Smooth muscle cell (in vitro differentiated cells): Measurements from ENCODE around the gene ADGRF1. TPM values are rescaled to one million over a fixed set of nuclear protein-coding genes. Genes with fewer than 3 reads are reported as not detected.

Source experiments
- DNase-seq: peaks from one replicate; lab custom pipeline; 2025; ENCODE audit not compliant: unreplicated experiment; lab: John Stamatoyannopoulos, UW
- H2AFZ ChIP-seq: fragments of 200-600 bp; sonication (generic); 2 replicates; pipeline ENCODE4 v1.6.0; 2016; ENCODE audit warnings: antibody characterized with exemption, low read depth, mild to moderate bottlenecking
- H3F3A ChIP-seq: fragments of 200-600 bp; sonication (generic); 2 replicates; pipeline ENCODE4 v1.6.0; 2017; ENCODE audit warnings: antibody characterized with exemption, low read depth
- H3K27ac ChIP-seq: fragments of 200-600 bp; sonication (generic); 2 replicates; pipeline ENCODE4 v1.5.1; 2016; ENCODE audit warnings: low read depth, mild to moderate bottlenecking
- H3K27me3 ChIP-seq: fragments of 200-600 bp; sonication (generic); 2 replicates; pipeline ENCODE4 v1.6.1; 2016; ENCODE audit warnings: low read depth, mild to moderate bottlenecking
- H3K36me3 ChIP-seq: fragments of 200-600 bp; sonication (generic); 2 replicates; pipeline ENCODE4 v1.5.1; 2016; ENCODE audit warnings: low read depth
- H3K4me1 ChIP-seq: fragments of 200-600 bp; sonication (generic); 2 replicates; pipeline ENCODE4 v1.5.1; 2016; ENCODE audit warnings: low read depth
- H3K4me2 ChIP-seq: fragments of 200-600 bp; sonication (generic); 2 replicates; pipeline ENCODE4 v1.6.0; 2016; ENCODE audit warnings: mild to moderate bottlenecking
- H3K4me3 ChIP-seq: fragments of 200-600 bp; sonication (generic); 2 replicates; pipeline ENCODE4 v1.5.1; 2016; ENCODE audit warnings: mild to moderate bottlenecking
- H3K79me2 ChIP-seq: fragments of 200-600 bp; sonication (generic); 2 replicates; pipeline ENCODE4 v1.6.0; 2016; ENCODE audit warnings: low read depth, mild to moderate bottlenecking
- H3K9ac ChIP-seq: fragments of 200-600 bp; sonication (generic); 2 replicates; pipeline ENCODE4 v1.6.0; 2016; ENCODE audit warnings: low read depth
- H3K9me3 ChIP-seq: fragments of 200-600 bp; sonication (generic); replicated peaks from 2 replicates; pipeline ENCODE4 v1.5.1; 2016; ENCODE audit warnings: low read depth
- H4K20me1 ChIP-seq: fragments of 200-600 bp; sonication (generic); 2 replicates; pipeline ENCODE4 v1.6.0; 2016; ENCODE audit warnings: low read depth
- CTCF ChIP-seq: fragments of 200-600 bp; sonication (generic); IDR thresholded peaks from 2 replicates; pipeline ENCODE4 v1.5.1; 2017; ENCODE audit warnings: borderline replicate concordance, mild to moderate bottlenecking, antibody characterized with exemption; ENCODE audit not compliant: insufficient read depth, poor library complexity, severe bottlenecking
- WGBS: methylation state at CpG from one replicate; pipeline ENCODE4 v1.1.7; 2016; ENCODE audit warnings: low lambda C conversion rate; 5-methylcytosine and 5-hydroxymethylcytosine counted together
- polyA plus RNA-seq: library from polyadenylated mRNA; unstranded; fragments of >200 nt; fragmentation: Nextera tagmentation; extraction: Ambion mirVana; gene quantifications from 2 replicates; pipeline ENCODE4 v1.2.1, GENCODE V29; 2016
- total RNA-seq: library from RNA; depleted of rRNA; stranded (reverse); fragments of >200 nt; gene quantifications from 2 replicates; pipeline ENCODE4 v1.2.3, GENCODE V29; 2014

ADGRF1 gene
- total and polyA plus RNA-seq, 2 experiments from 2014 or later, result not detected

GRCh38 chr6:47064274-47064673, 22.1 kb upstream of the ADGRF1 start:
- TF ChIP-seq CTCF, result no peak
- 96% methylated on average over 2 of the region's 2 CpGs for WGBS
- Histone ChIP-seq H3K4me1 (no peaks in the 10 kb centered on the region), H4K20me1 (no peaks in the 10 kb centered on the region), H3F3A (no peaks in the 10 kb centered on the region), H3K27ac (no peak overlapping the region), H3K36me3 (no peaks in the 10 kb centered on the region), H3K27me3 (no peaks in the 10 kb centered on the region), H3K4me2 (no peak overlapping the region), H3K9ac (no peak overlapping the region), H3K9me3 (no peaks in the 10 kb centered on the region), H3K79me2 (no peaks in the 10 kb centered on the region), H3K4me3 (no peak overlapping the region), H2AFZ (no peak overlapping the region)
- no peak for DNase-seq

DNA sequence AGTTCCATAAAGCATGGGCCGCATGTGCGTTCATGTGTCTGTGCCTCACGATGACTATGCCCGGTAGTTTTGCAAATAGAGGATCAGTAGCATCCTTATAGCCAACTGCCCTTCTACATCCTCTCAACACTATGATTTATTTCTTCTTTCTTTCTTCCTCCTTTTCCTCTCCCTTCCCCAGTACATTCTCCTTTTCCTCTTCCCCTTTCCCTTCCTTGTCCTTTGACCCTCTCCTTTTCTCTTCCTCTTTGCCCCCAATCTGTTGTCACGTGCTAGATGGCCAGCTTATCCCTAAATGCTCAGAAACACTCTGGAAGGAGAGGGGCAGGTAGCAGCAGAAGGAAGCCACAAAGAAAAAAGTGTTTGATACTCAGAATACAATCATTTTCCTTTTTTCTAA, 20.2 kb upstream of the ADGRF1 start:
- Histone ChIP-seq H3K79me2 (no peaks in the 10 kb centered on the region), H3F3A (no peaks in the 10 kb centered on the region), H2AFZ (no peak overlapping the region), H3K9ac (no peak overlapping the region), H4K20me1 (no peaks in the 10 kb centered on the region), H3K27me3 (no peaks in the 10 kb centered on the region), H3K9me3 (no peaks in the 10 kb centered on the region), H3K36me3 (no peaks in the 10 kb centered on the region), H3K27ac (no peak overlapping the region), H3K4me2 (no peak overlapping the region), H3K4me1 (no peaks in the 10 kb centered on the region), H3K4me3 (no peak overlapping the region)
- no peak for DNase-seq
- WGBS, result 78% methylated on average over 5 of the region's 5 CpGs
- TF ChIP-seq CTCF, result no peak

- Histone ChIP-seq H3K27me3 (no peaks in the 10 kb centered on the region), H3K79me2 (no peaks in the 10 kb centered on the region), H4K20me1 (no peaks in the 10 kb centered on the region), H3K9ac (no peak overlapping the region), H3F3A (no peaks in the 10 kb centered on the region), H3K4me2 (no peak overlapping the region), H3K4me3 (no peak overlapping the region), H3K9me3 (no peaks in the 10 kb centered on the region), H3K4me1 (no peaks in the 10 kb centered on the region), H3K36me3 (no peaks in the 10 kb centered on the region), H3K27ac (no peak overlapping the region), H2AFZ (peak overlapping the region; percentile 11)
- 52% methylated on average over 5 of the region's 5 CpGs for WGBS
- DNase-seq, result no peak
- TF ChIP-seq CTCF, result no peak
Observed at GRCh38 chr6:47061309-47062300, 19.5 kb upstream of the ADGRF1 start.
